ENCODE results near the gene COA4.

DNA sequence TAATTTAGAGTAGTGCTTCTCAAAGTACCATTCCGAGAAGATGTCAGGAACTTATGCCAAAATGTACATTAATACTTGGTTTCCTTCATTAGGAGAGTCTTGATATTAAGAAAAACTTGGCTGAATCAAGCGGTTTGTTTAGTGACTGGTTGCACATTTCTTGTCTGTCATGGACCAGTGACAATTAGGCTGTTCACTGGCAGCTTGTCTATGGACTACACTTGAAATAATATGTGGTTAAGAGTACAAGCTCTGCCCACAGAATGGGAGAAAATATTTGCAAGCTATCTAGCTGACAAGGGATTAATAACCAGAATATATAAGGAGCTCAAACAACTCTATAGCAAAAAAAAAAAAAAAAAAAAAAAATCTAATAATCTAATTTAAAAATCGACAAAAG lies 24.6 kb downstream of the COA4 start:
- TF ChIP-seq TAF1 (conservative IDR thresholded peaks at IDR 0.05) (no peak), EGR1 (IDR thresholded peaks at IDR 0.05; ENCODE audit: low read depth in 2 of 2) (no peak), RXRA (IDR thresholded peaks at IDR 0.05) (no peak), RAD21 (IDR thresholded peaks at IDR 0.05) (no peak), GABPA (IDR thresholded peaks at IDR 0.05 in 1 of 2, conservative IDR thresholded peaks at IDR 0.05 in 1 of 2) (no peak), NR2F2 (IDR thresholded peaks at IDR 0.05) (no peak), SP1 (IDR thresholded peaks at IDR 0.05) (no peak), YY1 (IDR thresholded peaks at IDR 0.05) (no peak)
- TF ChIP-seq, protein P1, sequence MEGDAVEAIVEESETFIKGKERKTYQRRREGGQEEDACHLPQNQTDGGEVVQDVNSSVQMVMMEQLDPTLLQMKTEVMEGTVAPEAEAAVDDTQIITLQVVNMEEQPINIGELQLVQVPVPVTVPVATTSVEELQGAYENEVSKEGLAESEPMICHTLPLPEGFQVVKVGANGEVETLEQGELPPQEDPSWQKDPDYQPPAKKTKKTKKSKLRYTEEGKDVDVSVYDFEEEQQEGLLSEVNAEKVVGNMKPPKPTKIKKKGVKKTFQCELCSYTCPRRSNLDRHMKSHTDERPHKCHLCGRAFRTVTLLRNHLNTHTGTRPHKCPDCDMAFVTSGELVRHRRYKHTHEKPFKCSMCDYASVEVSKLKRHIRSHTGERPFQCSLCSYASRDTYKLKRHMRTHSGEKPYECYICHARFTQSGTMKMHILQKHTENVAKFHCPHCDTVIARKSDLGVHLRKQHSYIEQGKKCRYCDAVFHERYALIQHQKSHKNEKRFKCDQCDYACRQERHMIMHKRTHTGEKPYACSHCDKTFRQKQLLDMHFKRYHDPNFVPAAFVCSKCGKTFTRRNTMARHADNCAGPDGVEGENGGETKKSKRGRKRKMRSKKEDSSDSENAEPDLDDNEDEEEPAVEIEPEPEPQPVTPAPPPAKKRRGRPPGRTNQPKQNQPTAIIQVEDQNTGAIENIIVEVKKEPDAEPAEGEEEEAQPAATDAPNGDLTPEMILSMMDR (IDR thresholded peaks at IDR 0.05; ENCODE audit: low read depth, low read length, missing input control): no peak
- TF ChIP-seq, protein P2, sequence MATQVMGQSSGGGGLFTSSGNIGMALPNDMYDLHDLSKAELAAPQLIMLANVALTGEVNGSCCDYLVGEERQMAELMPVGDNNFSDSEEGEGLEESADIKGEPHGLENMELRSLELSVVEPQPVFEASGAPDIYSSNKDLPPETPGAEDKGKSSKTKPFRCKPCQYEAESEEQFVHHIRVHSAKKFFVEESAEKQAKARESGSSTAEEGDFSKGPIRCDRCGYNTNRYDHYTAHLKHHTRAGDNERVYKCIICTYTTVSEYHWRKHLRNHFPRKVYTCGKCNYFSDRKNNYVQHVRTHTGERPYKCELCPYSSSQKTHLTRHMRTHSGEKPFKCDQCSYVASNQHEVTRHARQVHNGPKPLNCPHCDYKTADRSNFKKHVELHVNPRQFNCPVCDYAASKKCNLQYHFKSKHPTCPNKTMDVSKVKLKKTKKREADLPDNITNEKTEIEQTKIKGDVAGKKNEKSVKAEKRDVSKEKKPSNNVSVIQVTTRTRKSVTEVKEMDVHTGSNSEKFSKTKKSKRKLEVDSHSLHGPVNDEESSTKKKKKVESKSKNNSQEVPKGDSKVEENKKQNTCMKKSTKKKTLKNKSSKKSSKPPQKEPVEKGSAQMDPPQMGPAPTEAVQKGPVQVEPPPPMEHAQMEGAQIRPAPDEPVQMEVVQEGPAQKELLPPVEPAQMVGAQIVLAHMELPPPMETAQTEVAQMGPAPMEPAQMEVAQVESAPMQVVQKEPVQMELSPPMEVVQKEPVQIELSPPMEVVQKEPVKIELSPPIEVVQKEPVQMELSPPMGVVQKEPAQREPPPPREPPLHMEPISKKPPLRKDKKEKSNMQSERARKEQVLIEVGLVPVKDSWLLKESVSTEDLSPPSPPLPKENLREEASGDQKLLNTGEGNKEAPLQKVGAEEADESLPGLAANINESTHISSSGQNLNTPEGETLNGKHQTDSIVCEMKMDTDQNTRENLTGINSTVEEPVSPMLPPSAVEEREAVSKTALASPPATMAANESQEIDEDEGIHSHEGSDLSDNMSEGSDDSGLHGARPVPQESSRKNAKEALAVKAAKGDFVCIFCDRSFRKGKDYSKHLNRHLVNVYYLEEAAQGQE (IDR thresholded peaks at IDR 0.05): no peak
- TF ChIP-seq, protein P3, sequence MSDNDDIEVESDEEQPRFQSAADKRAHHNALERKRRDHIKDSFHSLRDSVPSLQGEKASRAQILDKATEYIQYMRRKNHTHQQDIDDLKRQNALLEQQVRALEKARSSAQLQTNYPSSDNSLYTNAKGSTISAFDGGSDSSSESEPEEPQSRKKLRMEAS (IDR thresholded peaks at IDR 0.05): no peak
- TF ChIP-seq, protein P4, sequence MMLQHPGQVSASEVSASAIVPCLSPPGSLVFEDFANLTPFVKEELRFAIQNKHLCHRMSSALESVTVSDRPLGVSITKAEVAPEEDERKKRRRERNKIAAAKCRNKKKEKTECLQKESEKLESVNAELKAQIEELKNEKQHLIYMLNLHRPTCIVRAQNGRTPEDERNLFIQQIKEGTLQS (IDR thresholded peaks at IDR 0.05): no peak
